ENCODE results near the gene TFB2M. TPM values are rescaled to one million over a fixed set of nuclear protein-coding genes. Genes with fewer than 3 reads are reported as not detected.

The TFB2M gene
- total and polyA plus RNA-seq, 8 donors, result 4.7 to 34.8 (median 10.9) TPM

- intact Hi-C loops (cut with DNase I; ENCODE audit: low total_unique reads), result no loop called here
- H3K9me3 ChIP-seq, result no peaks in the 10 kb centered on the region
- peaks cover 0 to 7% (median 5%) of the 10 kb centered on the region in 4 donors for H3K36me3 ChIP-seq
- H3K27ac ChIP-seq, result no peak overlapping the region
- 77 to 84% (median 83%) methylated on average over 4 of the region's 4 CpGs for WGBS, 5 donors
- no peaks in the 10 kb centered on the region for H3K27me3 ChIP-seq
- H3K4me3 ChIP-seq, result no peak overlapping the region
- TF ChIP-seq POLR2A (IDR thresholded peaks at IDR 0.05), result no peak
- no peak for TF ChIP-seq POLR2AphosphoS5 (IDR thresholded peaks at IDR 0.05)
- no peak for TF ChIP-seq EP300 (IDR thresholded peaks at IDR 0.05)
- no peak for TF ChIP-seq CTCF (IDR thresholded peaks at IDR 0.05)
- H3K4me1 ChIP-seq, result peaks cover 0 to 22% (median 7%) of the 10 kb centered on the region in 4 donors
- DNase-seq, result no peak
Observed at GRCh38 chr1:246599315-246599714, 33.3 kb upstream of the TFB2M start.

GRCh38 chr1:246597971-246598370 is 31.9 kb upstream of the TFB2M start:
- 84 to 99% (median 94%) methylated on average over 7 of the region's 7 CpGs for WGBS, 5 donors
- Histone ChIP-seq H3K27ac (no peak overlapping the region), H3K4me3 (no peak overlapping the region), H3K9me3 (no peaks in the 10 kb centered on the region), H3K27me3 (no peaks in the 10 kb centered on the region), H3K4me1 (peaks cover 0 to 31% (median 7%) of the 10 kb centered on the region in 4 donors), H3K36me3 (peaks cover 0 to 19% (median 15%) of the 10 kb centered on the region in 4 donors)
- intact Hi-C loops (cut with DNase I; ENCODE audit: low total_unique reads), result no loop called here
- DNase-seq, result no peak
- no peak for TF ChIP-seq EP300 (IDR thresholded peaks at IDR 0.05)
- TF ChIP-seq CTCF (IDR thresholded peaks at IDR 0.05), result no peak
- no peak for TF ChIP-seq POLR2AphosphoS5 (IDR thresholded peaks at IDR 0.05)
- TF ChIP-seq POLR2A (IDR thresholded peaks at IDR 0.05), result no peak

- intact Hi-C loops (cut with DNase I; ENCODE audit: low total_unique reads), result no loop called here
- WGBS, 5 donors, result 61 to 75% (median 70%) methylated on average over 5 of the region's 5 CpGs
- H3K27me3 ChIP-seq, result no peaks in the 10 kb centered on the region
- peaks cover 0 to 22% (median 19%) of the 10 kb centered on the region in 4 donors for H3K36me3 ChIP-seq
- no peak overlapping the region for H3K27ac ChIP-seq
- no peak overlapping the region for H3K4me3 ChIP-seq
- DNase-seq, result peak; percentile 41 to 74
- no peaks in the 10 kb centered on the region for H3K9me3 ChIP-seq
- TF ChIP-seq POLR2A (IDR thresholded peaks at IDR 0.05) (no peak), POLR2AphosphoS5 (IDR thresholded peaks at IDR 0.05) (peak in 2 of 3 donors; percentile 36 to 53)
- H3K4me1 ChIP-seq, result peaks cover 0 to 37% (median 7%) of the 10 kb centered on the region in 4 donors
Observed at GRCh38 chr1:246597340-246597739, 31.3 kb upstream of the TFB2M start.

- H3K4me3 ChIP-seq, result no peak overlapping the region
- peaks cover 0 to 37% (median 7%) of the 10 kb centered on the region in 4 donors for H3K4me1 ChIP-seq
- TF ChIP-seq EP300 (IDR thresholded peaks at IDR 0.05), result no peak
- no peak for TF ChIP-seq POLR2A (IDR thresholded peaks at IDR 0.05)
- no peak for TF ChIP-seq POLR2AphosphoS5 (IDR thresholded peaks at IDR 0.05)
- TF ChIP-seq CTCF (IDR thresholded peaks at IDR 0.05), result no peak
- peaks cover 0 to 2% (median under 1%) of the 10 kb centered on the region in 4 donors for H3K9me3 ChIP-seq
- no peak overlapping the region for H3K27ac ChIP-seq
- intact Hi-C loops (cut with DNase I; ENCODE audit: low total_unique reads), result no loop called here
- 70 to 80% (median 78%) methylated on average over 3 of the region's 3 CpGs for WGBS, 5 donors
- DNase-seq, result no peak
- H3K36me3 ChIP-seq, result peaks cover 0 to 33% (median 30%) of the 10 kb centered on the region in 4 donors
- H3K27me3 ChIP-seq, result no peaks in the 10 kb centered on the region
Observed at GRCh38 chr1:246595146-246595545, 29.1 kb upstream of the TFB2M start.

GRCh38 chr1:246592695-246593094 is 26.6 kb upstream of the TFB2M start:
- no peak overlapping the region for H3K4me3 ChIP-seq
- no peak for TF ChIP-seq EP300 (IDR thresholded peaks at IDR 0.05)
- no peak for TF ChIP-seq POLR2A (IDR thresholded peaks at IDR 0.05)
- no peak for TF ChIP-seq POLR2AphosphoS5 (IDR thresholded peaks at IDR 0.05)
- no peak for TF ChIP-seq CTCF (IDR thresholded peaks at IDR 0.05)
- no peak overlapping the region for H3K27ac ChIP-seq
- peaks cover 0 to 5% (median 2%) of the 10 kb centered on the region in 4 donors for H3K9me3 ChIP-seq
- no peaks in the 10 kb centered on the region for H3K27me3 ChIP-seq
- H3K36me3 ChIP-seq, result peaks cover 0 to 33% (median 30%) of the 10 kb centered on the region in 4 donors
- DNase-seq, result peak in 1 of 2 donors; percentile 47
- peaks cover 0 to 26% (median 10%) of the 10 kb centered on the region in 4 donors for H3K4me1 ChIP-seq
- intact Hi-C loops (cut with DNase I; ENCODE audit: low total_unique reads), result no loop called here

Data from stomach (tissue), 9 donors.